ENCODE measurements around the gene SLC16A10.

GRCh38 chr6:111252726-111253125 is 165.4 kb downstream of the SLC16A10 start:
- no peak for TF ChIP-seq TCF7L2 (IDR thresholded peaks at IDR 0.05; ENCODE audit: low read depth, low read length)
- TF ChIP-seq, protein P1, sequence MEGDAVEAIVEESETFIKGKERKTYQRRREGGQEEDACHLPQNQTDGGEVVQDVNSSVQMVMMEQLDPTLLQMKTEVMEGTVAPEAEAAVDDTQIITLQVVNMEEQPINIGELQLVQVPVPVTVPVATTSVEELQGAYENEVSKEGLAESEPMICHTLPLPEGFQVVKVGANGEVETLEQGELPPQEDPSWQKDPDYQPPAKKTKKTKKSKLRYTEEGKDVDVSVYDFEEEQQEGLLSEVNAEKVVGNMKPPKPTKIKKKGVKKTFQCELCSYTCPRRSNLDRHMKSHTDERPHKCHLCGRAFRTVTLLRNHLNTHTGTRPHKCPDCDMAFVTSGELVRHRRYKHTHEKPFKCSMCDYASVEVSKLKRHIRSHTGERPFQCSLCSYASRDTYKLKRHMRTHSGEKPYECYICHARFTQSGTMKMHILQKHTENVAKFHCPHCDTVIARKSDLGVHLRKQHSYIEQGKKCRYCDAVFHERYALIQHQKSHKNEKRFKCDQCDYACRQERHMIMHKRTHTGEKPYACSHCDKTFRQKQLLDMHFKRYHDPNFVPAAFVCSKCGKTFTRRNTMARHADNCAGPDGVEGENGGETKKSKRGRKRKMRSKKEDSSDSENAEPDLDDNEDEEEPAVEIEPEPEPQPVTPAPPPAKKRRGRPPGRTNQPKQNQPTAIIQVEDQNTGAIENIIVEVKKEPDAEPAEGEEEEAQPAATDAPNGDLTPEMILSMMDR (IDR thresholded peaks at IDR 0.05), result no peak
- TF ChIP-seq, protein P2, sequence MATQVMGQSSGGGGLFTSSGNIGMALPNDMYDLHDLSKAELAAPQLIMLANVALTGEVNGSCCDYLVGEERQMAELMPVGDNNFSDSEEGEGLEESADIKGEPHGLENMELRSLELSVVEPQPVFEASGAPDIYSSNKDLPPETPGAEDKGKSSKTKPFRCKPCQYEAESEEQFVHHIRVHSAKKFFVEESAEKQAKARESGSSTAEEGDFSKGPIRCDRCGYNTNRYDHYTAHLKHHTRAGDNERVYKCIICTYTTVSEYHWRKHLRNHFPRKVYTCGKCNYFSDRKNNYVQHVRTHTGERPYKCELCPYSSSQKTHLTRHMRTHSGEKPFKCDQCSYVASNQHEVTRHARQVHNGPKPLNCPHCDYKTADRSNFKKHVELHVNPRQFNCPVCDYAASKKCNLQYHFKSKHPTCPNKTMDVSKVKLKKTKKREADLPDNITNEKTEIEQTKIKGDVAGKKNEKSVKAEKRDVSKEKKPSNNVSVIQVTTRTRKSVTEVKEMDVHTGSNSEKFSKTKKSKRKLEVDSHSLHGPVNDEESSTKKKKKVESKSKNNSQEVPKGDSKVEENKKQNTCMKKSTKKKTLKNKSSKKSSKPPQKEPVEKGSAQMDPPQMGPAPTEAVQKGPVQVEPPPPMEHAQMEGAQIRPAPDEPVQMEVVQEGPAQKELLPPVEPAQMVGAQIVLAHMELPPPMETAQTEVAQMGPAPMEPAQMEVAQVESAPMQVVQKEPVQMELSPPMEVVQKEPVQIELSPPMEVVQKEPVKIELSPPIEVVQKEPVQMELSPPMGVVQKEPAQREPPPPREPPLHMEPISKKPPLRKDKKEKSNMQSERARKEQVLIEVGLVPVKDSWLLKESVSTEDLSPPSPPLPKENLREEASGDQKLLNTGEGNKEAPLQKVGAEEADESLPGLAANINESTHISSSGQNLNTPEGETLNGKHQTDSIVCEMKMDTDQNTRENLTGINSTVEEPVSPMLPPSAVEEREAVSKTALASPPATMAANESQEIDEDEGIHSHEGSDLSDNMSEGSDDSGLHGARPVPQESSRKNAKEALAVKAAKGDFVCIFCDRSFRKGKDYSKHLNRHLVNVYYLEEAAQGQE (IDR thresholded peaks at IDR 0.05; ENCODE audit: insufficient read depth in 1 of 2, low read depth in 2 of 2, low read length in 1 of 2), result no peak
- TF ChIP-seq POLR2AphosphoS5 (IDR thresholded peaks at IDR 0.05; ENCODE audit: low read depth, low read length), result no peak
